DMS79 (cell line): Measurements from ENCODE around the gene SYNE1.
"Not testable (repeated sequence)": the region's sequence is repeated elsewhere in the genome, so short reads cannot be mapped to it uniquely, and the experiment has no call there.

Experiments used
- DNase-seq: peaks from one replicate; lab custom pipeline; 2025; lab: John Stamatoyannopoulos, UW

Gene SYNE1

GRCh38 chr6:152563177-152563576, 74.0 kb downstream of the SYNE1 start:
- no peak for DNase-seq

- not testable (repeated sequence) for DNase-seq
Observed at GRCh38 chr6:152558798-152559197, 78.4 kb downstream of the SYNE1 start.

DNA sequence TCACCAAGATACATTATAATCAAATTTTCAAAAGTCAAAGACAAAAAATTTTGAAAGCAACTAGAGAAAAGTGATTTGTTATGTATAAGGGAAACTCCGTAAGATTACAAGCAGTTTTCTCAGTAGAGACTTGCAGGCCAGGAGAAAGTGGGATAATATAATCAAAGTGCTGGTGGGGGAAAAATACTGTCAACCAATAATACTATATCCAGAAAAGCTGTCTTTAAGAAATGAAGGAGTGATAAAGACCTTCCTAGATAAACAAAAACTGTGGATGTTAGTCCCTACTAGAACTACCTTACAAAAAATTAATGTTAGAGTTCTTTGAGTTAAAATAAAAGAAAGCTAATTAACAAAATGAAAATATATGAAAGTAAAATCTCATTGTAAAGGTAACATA, 79.7 kb downstream of the SYNE1 start:
- DNase-seq, result no peak

- DNase-seq, result no peak
Observed at GRCh38 chr6:152554851-152555250, 82.3 kb downstream of the SYNE1 start.

- DNase-seq, result no peak
Observed at GRCh38 chr6:152552616-152553209, 84.4 kb downstream of the SYNE1 start.

- no peak for DNase-seq
Observed at GRCh38 chr6:152543519-152543918, 93.6 kb downstream of the SYNE1 start.

DNA sequence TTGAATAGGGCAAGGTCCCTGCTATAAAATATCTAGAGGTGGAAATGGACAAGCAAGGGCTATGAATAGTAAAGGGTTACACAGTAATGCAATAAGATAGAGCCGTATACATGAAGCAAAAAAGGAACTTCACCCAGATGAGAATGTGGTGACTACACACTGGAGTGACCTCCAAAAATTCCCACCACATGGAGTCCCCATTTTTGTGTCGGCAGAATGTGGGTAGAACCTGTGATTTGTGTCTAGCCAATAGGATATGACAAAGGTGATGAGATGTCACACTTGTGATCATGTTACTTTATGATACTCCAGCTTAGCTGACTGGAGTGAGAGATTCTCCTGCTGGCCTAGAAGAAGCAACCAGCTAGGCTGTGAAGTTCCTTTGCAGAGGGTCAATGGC, 96.8 kb downstream of the SYNE1 start:
- no peak for DNase-seq

DNA sequence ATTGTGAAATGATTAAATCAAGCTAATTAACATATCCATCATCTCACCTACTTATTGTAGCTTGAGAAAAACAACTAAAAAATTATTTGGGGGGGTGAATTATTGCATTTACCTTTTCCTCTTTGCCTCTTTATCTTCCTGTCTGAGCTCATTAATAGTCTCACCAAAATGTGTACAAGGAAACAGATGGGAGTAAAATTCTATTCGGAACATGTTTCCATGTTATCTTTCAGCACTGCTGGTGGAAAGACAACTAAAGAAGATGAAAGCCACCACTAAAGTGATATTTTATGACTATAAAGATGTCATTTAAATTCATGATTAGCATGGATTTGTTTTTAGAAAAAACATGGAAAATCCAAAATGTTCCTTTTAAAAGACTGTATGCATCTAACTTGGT, 102.6 kb downstream of the SYNE1 start:
- DNase-seq, result no peak

DNA sequence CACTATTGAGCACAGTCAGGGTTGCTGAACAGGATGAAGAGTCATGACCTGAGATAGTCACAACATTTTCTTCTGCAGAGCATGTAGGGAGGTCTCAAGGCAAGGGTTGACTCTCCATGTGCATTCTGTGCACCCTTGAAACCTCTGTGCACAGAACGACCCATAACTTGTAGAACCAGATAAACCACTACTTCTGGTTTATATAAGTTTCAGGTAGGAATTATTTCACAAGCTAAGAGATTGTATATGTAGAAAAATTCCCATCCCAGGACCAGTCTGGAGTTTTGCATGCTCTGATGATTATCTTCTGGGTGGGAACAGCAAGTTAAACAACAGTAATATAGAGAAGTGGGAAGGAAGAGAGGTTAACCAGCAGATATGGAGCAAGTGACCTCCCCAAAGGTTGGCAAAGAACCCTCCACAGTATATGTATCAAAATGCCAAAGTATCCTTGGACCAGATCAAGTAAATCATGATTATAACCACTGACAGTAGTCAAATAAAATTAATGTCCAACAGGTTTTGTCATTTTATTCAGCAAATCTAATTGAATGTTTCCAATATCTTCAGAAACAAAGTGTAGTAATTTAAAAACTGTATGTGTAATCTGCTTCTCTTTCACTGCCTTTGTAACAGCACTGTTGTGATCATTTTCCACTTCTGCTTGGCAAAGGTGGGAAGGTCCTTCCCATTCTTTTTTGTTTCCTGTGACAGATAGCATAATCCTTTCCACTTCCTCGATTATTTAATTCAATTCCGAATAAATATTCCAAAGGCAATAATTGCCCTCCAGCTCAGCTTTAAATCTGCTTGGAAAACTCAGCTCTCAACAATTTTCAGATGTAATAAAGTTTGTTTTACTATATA, 104.4 kb downstream of the SYNE1 start:
- DNase-seq, result no peak

DNA sequence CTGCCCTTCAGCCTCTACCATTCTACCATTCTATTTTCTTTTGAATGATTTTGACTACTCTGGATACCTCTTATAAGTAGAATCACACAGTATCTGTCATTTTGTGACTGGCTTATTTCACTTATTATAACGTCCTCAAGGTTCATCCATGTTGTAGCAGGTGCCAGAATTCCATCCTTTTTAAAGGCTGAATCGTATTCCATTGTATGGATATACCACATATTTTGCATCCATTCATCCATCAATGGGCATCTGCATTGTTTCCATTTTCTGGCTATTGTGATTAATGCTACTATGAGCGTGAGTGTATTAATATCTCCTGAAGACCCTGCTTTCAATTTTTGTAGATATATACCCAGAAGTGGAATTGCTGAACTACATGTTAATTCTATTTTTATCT, 105.5 kb downstream of the SYNE1 start:
- no peak for DNase-seq

DNA sequence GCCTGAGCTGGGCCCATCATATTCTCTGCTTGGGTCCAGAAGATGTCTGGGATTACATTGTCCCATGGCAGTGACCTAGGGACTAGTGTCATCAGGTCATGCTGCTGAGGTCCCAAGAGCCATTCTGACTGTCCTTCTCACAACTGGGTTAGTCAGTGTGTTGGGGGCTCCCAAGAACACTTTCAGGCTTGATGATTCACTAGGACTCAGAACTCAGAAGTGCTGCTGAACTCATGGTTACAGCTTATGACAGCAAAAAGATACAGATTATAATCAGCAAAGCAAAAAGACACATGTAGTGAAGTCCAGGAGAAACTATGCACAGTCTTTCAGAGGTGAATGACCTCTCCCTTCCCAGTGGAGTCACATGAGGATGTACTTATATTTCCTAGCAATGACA, 107.8 kb downstream of the SYNE1 start:
- no peak for DNase-seq

- not testable (repeated sequence) for DNase-seq
Observed at GRCh38 chr6:152514120-152514519, 123.0 kb downstream of the SYNE1 start.

DNA sequence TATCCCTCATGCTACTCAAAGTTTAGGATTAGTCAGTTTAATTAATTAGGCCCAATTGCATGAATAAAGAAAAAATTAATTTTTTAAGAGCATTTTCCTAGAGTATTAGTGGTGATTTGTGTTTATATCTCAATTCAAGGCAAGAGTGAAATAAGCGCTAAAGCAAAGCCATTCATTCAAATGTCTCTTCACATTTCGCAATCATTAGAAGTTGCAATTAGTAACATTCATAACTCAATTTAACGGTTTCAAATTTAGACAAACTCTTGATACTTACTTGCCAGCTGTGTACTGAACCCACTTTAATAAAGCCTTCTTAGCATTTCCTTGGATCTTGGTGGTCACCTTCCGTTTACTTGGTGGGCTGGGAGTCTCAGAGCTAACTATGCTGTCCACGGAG, 127.2 kb downstream of the SYNE1 start:
- DNase-seq, result no peak

DNA sequence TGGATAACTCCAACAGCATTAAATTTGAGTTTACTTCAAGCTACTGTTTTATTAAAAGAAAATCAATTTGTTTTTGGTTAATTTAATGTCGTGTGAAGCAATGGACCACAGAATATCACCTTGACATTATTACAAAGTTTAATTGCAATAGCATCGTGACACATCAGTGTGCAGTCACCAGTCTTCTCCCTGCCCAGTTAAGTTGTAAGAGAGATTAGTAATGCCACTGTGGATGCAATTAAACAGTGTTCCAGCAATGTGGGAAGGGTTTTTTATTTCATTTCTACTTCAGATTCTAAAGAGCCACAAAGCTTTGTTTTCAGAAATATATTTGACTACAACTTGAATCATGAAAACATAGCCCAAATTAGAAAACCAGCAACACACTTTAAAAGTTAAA, 128.7 kb downstream of the SYNE1 start:
- no peak for DNase-seq

GRCh38 chr6:152503546-152503945, 133.6 kb downstream of the SYNE1 start:
- no peak for DNase-seq

- no peak for DNase-seq
Observed at GRCh38 chr6:152502421-152503188, 134.6 kb downstream of the SYNE1 start.

GRCh38 chr6:152499931-152500330, 137.2 kb downstream of the SYNE1 start:
- no peak for DNase-seq

DNA sequence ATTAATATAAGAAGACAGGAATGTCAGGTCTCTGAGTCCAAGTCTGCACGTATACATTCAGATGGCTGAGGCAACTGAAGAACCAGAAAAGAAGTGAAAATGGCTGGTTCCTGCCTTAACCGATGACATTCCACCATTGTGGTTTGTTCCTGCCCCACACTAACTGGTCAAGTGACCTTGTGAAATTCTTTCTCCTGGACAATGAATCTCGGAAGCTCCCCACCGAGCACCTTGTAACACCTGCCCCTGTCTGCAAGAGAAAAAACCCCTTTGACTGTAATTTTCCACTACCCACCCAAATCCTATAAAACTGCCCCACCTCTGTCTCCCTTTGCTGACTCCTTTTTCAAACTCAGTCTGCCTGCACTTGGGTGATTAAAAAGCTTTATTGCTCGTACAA, 140.4 kb downstream of the SYNE1 start:
- DNase-seq, result no peak

DNA sequence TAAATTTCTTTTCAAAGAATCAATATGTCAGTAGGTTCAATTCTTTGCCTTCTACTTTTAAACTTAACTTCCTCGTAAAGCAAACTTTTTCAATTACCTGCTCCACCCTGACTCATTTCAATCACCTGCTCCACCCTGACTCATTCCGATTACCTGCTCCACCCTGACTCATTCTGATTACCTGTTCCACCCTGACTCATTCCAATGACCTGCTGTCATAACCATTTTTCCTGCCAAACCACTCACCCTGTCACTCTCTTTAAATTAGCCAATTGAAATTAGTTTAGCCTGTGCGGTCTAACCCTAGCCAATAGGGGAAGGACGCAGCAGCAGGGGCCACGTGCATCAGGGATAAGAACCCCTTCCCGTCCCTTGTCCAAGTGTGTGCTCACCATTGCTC, 141.7 kb downstream of the SYNE1 start:
- DNase-seq, result not testable (repeated sequence)

GRCh38 chr6:152492281-152492680, 144.9 kb downstream of the SYNE1 start:
- not testable (repeated sequence) for DNase-seq

DNA sequence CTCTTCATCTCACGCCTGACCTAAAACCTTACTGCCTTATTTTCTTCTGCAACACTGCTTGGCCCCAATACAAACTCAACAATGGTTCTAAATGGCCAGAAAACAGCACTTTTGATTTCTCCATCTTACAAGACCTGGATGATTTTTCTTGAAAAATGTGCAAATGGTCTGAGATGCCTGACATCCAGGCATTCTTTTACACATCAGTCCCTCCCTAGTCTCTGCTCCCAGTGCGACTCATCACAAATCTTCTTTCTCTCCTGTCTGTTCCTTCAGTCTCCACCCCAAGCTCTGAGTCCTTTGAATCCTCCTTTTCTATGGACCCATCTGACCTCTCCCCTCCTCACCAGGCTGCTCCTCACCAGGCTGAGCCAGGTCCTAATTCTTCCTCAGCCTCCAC, 145.7 kb downstream of the SYNE1 start:
- not testable (repeated sequence) for DNase-seq

- not testable (repeated sequence) for DNase-seq
Observed at GRCh38 chr6:152490971-152491378, 146.2 kb downstream of the SYNE1 start.

DNA sequence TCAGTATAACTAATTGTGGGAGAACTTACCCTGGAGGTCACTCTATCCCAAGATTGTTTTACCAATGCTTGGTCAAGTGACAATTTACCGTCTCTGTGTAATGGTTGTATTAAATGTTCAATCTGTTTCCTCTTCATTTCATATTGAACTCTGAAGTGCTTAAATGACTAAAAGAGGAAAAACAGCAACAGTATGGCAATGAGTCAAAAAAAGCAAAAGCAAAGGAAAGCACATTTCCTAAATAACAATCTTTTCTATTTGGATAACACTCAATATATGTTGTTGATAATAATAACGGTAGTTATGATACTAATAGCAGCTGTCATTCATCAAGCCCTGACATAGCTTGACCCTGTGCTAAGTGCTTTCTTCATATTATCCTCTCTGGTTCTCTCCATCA, 152.4 kb downstream of the SYNE1 start:
- no peak for DNase-seq
